IMR-90 (cell line): ENCODE results near the gene AIFM2. TPM values are rescaled to one million over a fixed set of nuclear protein-coding genes. Genes with fewer than 3 reads are reported as not detected.
"Not testable (repeated sequence)": the region's sequence is repeated elsewhere in the genome, so short reads cannot be mapped to it uniquely, and the experiment has no call there.

Experiments used
- ATAC-seq: fragments of 200-7000 bp; cut with Tn5 transposase; 2 replicates; pipeline ENCODE4 v1.9.1; 2020; ENCODE audit warnings: low read depth, mild to moderate bottlenecking, moderate library complexity
- BruUV-seq: library from RNA; stranded (reverse); fragments of 400-500 nt; replicated peaks from 2 replicates; lab custom pipeline; 2021; lab: Mats Ljungman, UMichigan
- CTCF ChIA-PET: fragments of 300-600 bp; formaldehyde crosslinking; extraction: SDS; loops from one replicate; lab custom pipeline; 2021; ENCODE audit warnings: antibody characterized with exemption; lab: Yijun Ruan, JAX
- POLR2A ChIA-PET: fragments of 300-600 bp; sonication (Branson Sonifier 250); formaldehyde crosslinking; loops from one replicate; lab custom pipeline; 2022; ENCODE audit warnings: antibody characterized with exemption; ENCODE audit not compliant: unreplicated experiment; lab: Charles Lee
- DNase-seq: peaks from one replicate; pipeline ENCODE4 v3.0.0; 2013
- H2AFZ ChIP-seq: replicated peaks from 2 replicates; pipeline ENCODE3; 2013; ENCODE audit warnings: low read length, mild to moderate bottlenecking; ENCODE audit not compliant: poor library complexity
- H2AK5ac ChIP-seq: 2 replicates; pipeline ENCODE4 v1.6.1; 2013; ENCODE audit warnings: low read depth, low read length, inconsistent platforms
- H2AK9ac ChIP-seq: replicated peaks from 2 replicates; pipeline ENCODE3; 2013; ENCODE audit warnings: mild to moderate bottlenecking, low read depth, low read length, moderate library complexity; ENCODE audit not compliant: poor library complexity
- H2BK120ac ChIP-seq: 2 replicates; pipeline ENCODE4 v1.6.1; 2013; ENCODE audit warnings: low read depth, low read length, inconsistent platforms
- H2BK15ac ChIP-seq: 3 replicates; pipeline ENCODE4 v1.6.1; 2013; ENCODE audit warnings: low read depth, low read length, inconsistent platforms
- H2BK20ac ChIP-seq: 2 replicates; pipeline ENCODE4 v1.6.1; 2013; ENCODE audit warnings: low read depth, mild to moderate bottlenecking, inconsistent platforms, low read length, moderate library complexity
- H2BK5ac ChIP-seq: 2 replicates; pipeline ENCODE4 v1.6.1; 2013; ENCODE audit warnings: mild to moderate bottlenecking, low read depth, low read length, inconsistent platforms; ENCODE audit not compliant: poor library complexity, severe bottlenecking
- H3K14ac ChIP-seq: replicated peaks from 2 replicates; pipeline ENCODE4 v1.6.1; 2013; ENCODE audit warnings: low read depth, low read length, inconsistent platforms
- H3K18ac ChIP-seq: 2 replicates; pipeline ENCODE4 v1.6.1; 2013; ENCODE audit warnings: low read depth, low read length, control low read depth
- H3K23ac ChIP-seq: 2 replicates; pipeline ENCODE4 v1.6.1; 2013; ENCODE audit warnings: low read depth, low read length, inconsistent platforms
- H3K27ac ChIP-seq: 2 replicates; pipeline ENCODE4 v1.5.1; 2013; ENCODE audit warnings: mild to moderate bottlenecking, control low read depth, low read length; ENCODE audit not compliant: insufficient read depth
- H3K27me3 ChIP-seq: 2 replicates; pipeline ENCODE4 v1.6.1; 2013; ENCODE audit warnings: low read length; ENCODE audit not compliant: control insufficient read depth, insufficient read depth
- H3K36me3 ChIP-seq: 2 replicates; pipeline ENCODE4 v1.6.1; 2013; ENCODE audit warnings: low read length, mixed read lengths; ENCODE audit not compliant: control insufficient read depth, insufficient read depth
- H3K4ac ChIP-seq: 2 replicates; pipeline ENCODE4 v1.6.1; 2013; ENCODE audit warnings: low read depth, low read length, inconsistent platforms
- H3K4me1 ChIP-seq: 2 replicates; pipeline ENCODE4 v1.6.1; 2013; ENCODE audit warnings: low read length, mixed read lengths; ENCODE audit not compliant: control insufficient read depth, insufficient read depth
- H3K4me2 ChIP-seq: 2 replicates; pipeline ENCODE4 v1.6.1; 2013; ENCODE audit warnings: low read depth, mild to moderate bottlenecking, control low read depth, low read length, moderate library complexity
- H3K4me3 ChIP-seq: 2 replicates; pipeline ENCODE4 v1.5.1; 2013; ENCODE audit warnings: low read depth, mild to moderate bottlenecking, control low read depth, low read length, moderate library complexity; ENCODE audit not compliant: insufficient read depth
- H3K56ac ChIP-seq: 2 replicates; pipeline ENCODE4 v1.6.1; 2013; ENCODE audit warnings: low read length, inconsistent platforms; ENCODE audit not compliant: insufficient read depth; ENCODE audit errors: extremely low read depth
- H3K79me1 ChIP-seq, 2 experiments: 2 replicates each; pipeline ENCODE4 v1.6.1; 2013; ENCODE audit warnings: low read length in 2 of 2, inconsistent platforms in 1 of 2, low read depth in 1 of 2
- H3K9ac ChIP-seq: 2 replicates; pipeline ENCODE4 v1.6.1; 2013; ENCODE audit warnings: low read depth, low read length, control low read depth
- H3K9me1 ChIP-seq: 2 replicates; pipeline ENCODE4 v1.6.1; 2013; ENCODE audit warnings: low read length, inconsistent platforms; ENCODE audit not compliant: insufficient read depth
- H3K9me3 ChIP-seq: 2 replicates; pipeline ENCODE4 v1.6.1; 2013; ENCODE audit warnings: low read length; ENCODE audit not compliant: control insufficient read depth, insufficient read depth
- H4K20me1 ChIP-seq: 2 replicates; pipeline ENCODE4 v1.6.1; 2013; ENCODE audit warnings: low read length, inconsistent platforms; ENCODE audit not compliant: insufficient read depth
- H4K5ac ChIP-seq: 2 replicates; pipeline ENCODE4 v1.6.1; 2013; ENCODE audit warnings: mild to moderate bottlenecking, low read depth, low read length, control low read depth
- H4K8ac ChIP-seq, 2 experiments: 2 replicates each; pipeline ENCODE4 v1.6.1; 2013; ENCODE audit warnings: low read depth in 2 of 2, low read length in 2 of 2, control low read depth in 1 of 2, inconsistent platforms in 1 of 2
- H4K91ac ChIP-seq: 2 replicates; pipeline ENCODE4 v1.6.1; 2013; ENCODE audit warnings: low read depth, low read length, inconsistent platforms; ENCODE audit not compliant: insufficient read depth
- BHLHE40 ChIP-seq: fragments of 150-350 bp; IDR thresholded peaks from 2 replicates; pipeline ENCODE4 v1.6.1; 2016; ENCODE audit warnings: mild to moderate bottlenecking, low read depth, low read length
- CEBPB ChIP-seq: IDR thresholded peaks from 2 replicates; pipeline ENCODE4 v1.6.1; 2012; ENCODE audit warnings: low read depth, low read length, improper control_type of control experiment
- MAZ ChIP-seq: IDR thresholded peaks from 2 replicates; pipeline ENCODE4 v1.6.1; 2012; ENCODE audit warnings: low read depth, mild to moderate bottlenecking, low read length, improper control_type of control experiment, moderate library complexity, borderline replicate concordance
- POLR2A ChIP-seq: IDR thresholded peaks from 2 replicates; pipeline ENCODE4 v1.6.1; 2012; ENCODE audit warnings: mild to moderate bottlenecking, low read depth, low read length
- RCOR1 ChIP-seq: IDR thresholded peaks from 2 replicates; pipeline ENCODE4 v1.6.1; 2012; ENCODE audit warnings: mild to moderate bottlenecking, low read length, improper control_type of control experiment; ENCODE audit not compliant: insufficient replicate concordance
- SMC3 ChIP-seq: fragments of 150-350 bp; IDR thresholded peaks from 2 replicates; pipeline ENCODE4 v1.6.1; 2016; ENCODE audit warnings: low read depth, mild to moderate bottlenecking, antibody characterized with exemption, low read length, moderate library complexity
- WGBS, 2 experiments: methylation state at CpG; one replicate each; pipeline versions ENCODE4 v1.1.5 to v1.1.7; 2013; ENCODE audit warnings: missing lambda C conversion rate in 2 of 2; ENCODE audit not compliant: insufficient read length in 1 of 2; ENCODE audit errors: extremely low coverage in 2 of 2; 5-methylcytosine and 5-hydroxymethylcytosine counted together
- dilution Hi-C: fragments of 300-500 bp; cut with HindIII; formaldehyde crosslinking; loops from one replicate; pipeline ENCODE4 v1.14.3; 2018; ENCODE audit warnings: low sequenced_read_pairs; ENCODE audit not compliant: unreplicated experiment
- in situ Hi-C: fragments of 300-500 bp; cut with MboI; formaldehyde crosslinking; loops from 3 replicates; pipeline ENCODE4 v1.14.3; 2019; ENCODE audit warnings: low sequenced_read_pairs, inconsistent platforms, mixed read lengths
- intact Hi-C: fragments of 100-400 bp; cut with micrococcal nuclease; formaldehyde crosslinking; loops from 2 replicates; pipeline ENCODE4 v1.10.0; 2022
- polyA plus RNA-seq, 3 experiments: library from polyadenylated mRNA; depleted of rRNA; stranded (reverse); fragments of >200 nt; gene quantifications; 2 replicates each; pipeline ENCODE4 v1.2.3, GENCODE V29; 2012; ENCODE audit warnings: low replicate concordance in 1 of 3
- total RNA-seq: library from RNA; depleted of rRNA; stranded (reverse); fragments of >200 nt; gene quantifications from 2 replicates; pipeline ENCODE4 v1.2.3, GENCODE V29; 2012
- TF ChIP-seq, protein P1 (sequence below): fragments of 150-350 bp; IDR thresholded peaks from 2 replicates; pipeline ENCODE4 v1.6.1; 2017; ENCODE audit warnings: mild to moderate bottlenecking, antibody characterized with exemption, low read length, low read depth

The AIFM2 gene
- total and polyA plus RNA-seq, 2 of the 4 experiments (the other 2 are of a cell fraction), result 2.0 to 4.6 TPM

DNA sequence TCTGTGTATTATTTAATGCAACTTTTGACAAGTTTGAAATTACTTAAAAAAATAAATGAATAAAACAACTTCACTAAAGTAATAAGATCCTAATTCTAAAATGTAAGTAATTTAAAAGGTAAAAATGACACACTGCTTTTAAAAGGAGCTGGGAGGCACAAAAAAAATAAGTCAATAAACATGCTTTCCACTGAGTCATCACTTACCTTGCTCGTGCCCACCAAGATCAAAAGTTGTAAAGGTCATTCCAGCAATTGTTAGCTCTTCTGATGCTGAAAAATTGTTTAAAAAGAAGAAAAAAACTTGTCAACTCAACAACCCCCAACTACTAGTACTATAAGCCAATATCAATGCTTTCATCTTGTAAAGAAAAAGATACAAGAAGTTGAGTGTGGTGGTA lies 28.2 kb upstream of the AIFM2 start:
- CTCF ChIA-PET, result no interaction called here
- Histone ChIP-seq H4K20me1 (peaks cover 73% of the 10 kb centered on the region), H3K4me2 (no peak overlapping the region), H3K4me3 (no peak overlapping the region), H2BK120ac (no peak overlapping the region), H3K23ac (no peak overlapping the region), H2AFZ (no peak overlapping the region), H3K79me1 (peaks cover 27 to 74% of the 10 kb centered on the region in 2 experiments), H2BK15ac (no peak overlapping the region), H3K9me1 (peaks cover 8% of the 10 kb centered on the region), H3K9ac (no peak overlapping the region), H3K56ac (no peak overlapping the region), H3K9me3 (no peaks in the 10 kb centered on the region), H3K4ac (no peak overlapping the region), H3K14ac (no peak overlapping the region), H2AK9ac (no peak overlapping the region), H4K8ac (no peak overlapping the region), H3K36me3 (peaks cover 36% of the 10 kb centered on the region), H3K18ac (no peak overlapping the region), H2BK20ac (no peak overlapping the region), H3K27ac (no peak overlapping the region), H4K5ac (no peak overlapping the region), H3K4me1 (peaks cover 8% of the 10 kb centered on the region), H2BK5ac (no peak overlapping the region), H4K91ac (no peak overlapping the region), H2AK5ac (no peak overlapping the region), H3K27me3 (no peaks in the 10 kb centered on the region)
- intact Hi-C loops, result no loop called here
- DNase-seq (no peak), ATAC-seq (no peak)
- dilution Hi-C loops, result no loop called here
- in situ Hi-C loops, result no loop called here
- no TSS peak for BruUV-seq
- POLR2A ChIA-PET, result no interaction called here
- no CpG with 5 or more reads among the region's 1 CpG for WGBS, 2 experiments
- no peak for TF ChIP-seq SMC3
- no peak for TF ChIP-seq RCOR1
- TF ChIP-seq POLR2A, result no peak
- no peak for TF ChIP-seq BHLHE40
- TF ChIP-seq MAZ, result no peak
- TF ChIP-seq, protein P1, sequence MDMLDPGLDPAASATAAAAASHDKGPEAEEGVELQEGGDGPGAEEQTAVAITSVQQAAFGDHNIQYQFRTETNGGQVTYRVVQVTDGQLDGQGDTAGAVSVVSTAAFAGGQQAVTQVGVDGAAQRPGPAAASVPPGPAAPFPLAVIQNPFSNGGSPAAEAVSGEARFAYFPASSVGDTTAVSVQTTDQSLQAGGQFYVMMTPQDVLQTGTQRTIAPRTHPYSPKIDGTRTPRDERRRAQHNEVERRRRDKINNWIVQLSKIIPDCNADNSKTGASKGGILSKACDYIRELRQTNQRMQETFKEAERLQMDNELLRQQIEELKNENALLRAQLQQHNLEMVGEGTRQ, result no peak
- TF ChIP-seq CEBPB, result no peak

DNA sequence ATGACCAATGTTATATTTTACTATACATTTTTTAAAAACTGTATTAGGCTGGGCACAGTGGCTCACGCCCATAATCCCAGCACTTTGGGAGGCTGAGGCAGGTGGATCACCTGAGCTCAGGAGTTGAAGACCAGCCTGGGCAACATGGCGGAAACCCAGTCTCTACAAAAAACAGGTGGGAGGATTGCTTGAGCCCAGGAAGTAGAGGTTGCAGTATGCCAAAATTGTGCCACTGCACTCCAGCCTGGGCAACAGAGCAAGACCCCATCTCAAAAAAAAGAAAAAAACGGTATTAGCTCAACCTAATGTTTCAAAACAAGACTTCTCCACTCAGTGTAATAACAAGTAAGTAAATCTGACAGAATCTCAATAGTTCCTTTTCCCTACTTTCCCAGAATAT lies 26.7 kb upstream of the AIFM2 start:
- H3K14ac ChIP-seq, H4K8ac ChIP-seq, H3K23ac ChIP-seq, H2AK9ac ChIP-seq, H3K4ac ChIP-seq, H2BK120ac ChIP-seq, H3K56ac ChIP-seq, H2AFZ ChIP-seq, H3K9me1 ChIP-seq, H3K9ac ChIP-seq, dilution Hi-C loops, H2BK5ac ChIP-seq, H3K4me1 ChIP-seq, ATAC-seq, H3K18ac ChIP-seq, H3K4me2 ChIP-seq, H2BK20ac ChIP-seq, H3K27me3 ChIP-seq, H3K9me3 ChIP-seq, H4K91ac ChIP-seq, H4K5ac ChIP-seq, H3K4me3 ChIP-seq, H2BK15ac ChIP-seq, POLR2A ChIA-PET, DNase-seq, in situ Hi-C loops, H3K27ac ChIP-seq, H2AK5ac ChIP-seq, CTCF ChIA-PET, BruUV-seq: not testable (repeated sequence)
- no CpG with 5 or more reads among the region's 3 CpGs for WGBS, 2 experiments
- Histone ChIP-seq H3K79me1 (peaks cover 33 to 74% of the 10 kb centered on the region in 2 experiments), H3K36me3 (peaks cover 41% of the 10 kb centered on the region), H4K20me1 (peaks cover 71% of the 10 kb centered on the region)
- intact Hi-C loops, result loop anchor here (10.0 kb wide), 1 partner anchor 45 kb away; no protein-coding TSS in a partner anchor
